ENCODE measurements around the gene SSTR5.
A peak's percentile ranks its signal among the peaks of the same experiment; 100 is the strongest.

The SSTR5 gene

DNA sequence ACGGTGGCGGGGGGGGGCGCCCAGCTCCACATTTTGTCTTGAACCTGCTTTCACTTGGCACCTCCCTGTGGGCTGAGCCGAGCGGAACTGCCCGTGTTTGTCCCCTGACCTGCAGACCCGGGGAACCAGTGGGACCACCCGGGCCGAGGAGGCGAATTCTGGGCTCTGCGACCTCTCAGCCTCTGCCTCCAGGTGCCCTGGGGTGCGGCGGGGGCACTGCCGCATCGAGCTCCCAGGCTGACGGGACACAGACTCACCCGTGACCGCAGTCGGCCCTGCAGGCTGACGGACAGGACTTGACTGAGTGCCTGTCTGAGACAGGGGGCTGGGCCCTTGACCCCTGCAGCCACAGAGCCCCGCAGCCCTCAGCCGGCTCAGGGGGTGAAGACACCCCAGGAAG lies 34.6 kb downstream of the SSTR5 start:
- TF ChIP-seq, protein P1, sequence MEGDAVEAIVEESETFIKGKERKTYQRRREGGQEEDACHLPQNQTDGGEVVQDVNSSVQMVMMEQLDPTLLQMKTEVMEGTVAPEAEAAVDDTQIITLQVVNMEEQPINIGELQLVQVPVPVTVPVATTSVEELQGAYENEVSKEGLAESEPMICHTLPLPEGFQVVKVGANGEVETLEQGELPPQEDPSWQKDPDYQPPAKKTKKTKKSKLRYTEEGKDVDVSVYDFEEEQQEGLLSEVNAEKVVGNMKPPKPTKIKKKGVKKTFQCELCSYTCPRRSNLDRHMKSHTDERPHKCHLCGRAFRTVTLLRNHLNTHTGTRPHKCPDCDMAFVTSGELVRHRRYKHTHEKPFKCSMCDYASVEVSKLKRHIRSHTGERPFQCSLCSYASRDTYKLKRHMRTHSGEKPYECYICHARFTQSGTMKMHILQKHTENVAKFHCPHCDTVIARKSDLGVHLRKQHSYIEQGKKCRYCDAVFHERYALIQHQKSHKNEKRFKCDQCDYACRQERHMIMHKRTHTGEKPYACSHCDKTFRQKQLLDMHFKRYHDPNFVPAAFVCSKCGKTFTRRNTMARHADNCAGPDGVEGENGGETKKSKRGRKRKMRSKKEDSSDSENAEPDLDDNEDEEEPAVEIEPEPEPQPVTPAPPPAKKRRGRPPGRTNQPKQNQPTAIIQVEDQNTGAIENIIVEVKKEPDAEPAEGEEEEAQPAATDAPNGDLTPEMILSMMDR (conservative IDR thresholded peaks at IDR 0.05) = no peak
- H3K27ac ChIP-seq = no peak overlapping the region

DNA sequence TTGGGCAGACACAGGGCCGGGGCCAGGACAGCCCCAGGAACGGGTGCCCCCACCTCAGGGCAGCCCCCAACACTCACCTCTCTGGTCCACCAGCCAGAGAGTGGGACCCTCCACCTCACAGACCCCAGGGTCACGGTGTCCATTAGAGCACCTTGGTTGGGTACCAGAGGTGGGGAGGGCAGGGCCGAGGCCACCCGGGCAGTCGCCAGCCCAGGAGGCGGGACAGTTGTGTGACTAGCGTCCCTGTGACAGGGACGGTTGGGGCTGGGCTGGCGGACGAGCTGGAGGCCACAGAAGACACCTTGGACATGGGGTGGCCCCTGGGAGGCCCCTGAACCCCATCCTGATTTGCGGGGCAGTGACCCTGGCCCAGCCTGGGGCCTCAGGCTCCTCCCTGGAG lies 35.2 kb downstream of the SSTR5 start:
- TF ChIP-seq, protein P1 (conservative IDR thresholded peaks at IDR 0.05) = no peak
- no peak overlapping the region for H3K27ac ChIP-seq

DNA sequence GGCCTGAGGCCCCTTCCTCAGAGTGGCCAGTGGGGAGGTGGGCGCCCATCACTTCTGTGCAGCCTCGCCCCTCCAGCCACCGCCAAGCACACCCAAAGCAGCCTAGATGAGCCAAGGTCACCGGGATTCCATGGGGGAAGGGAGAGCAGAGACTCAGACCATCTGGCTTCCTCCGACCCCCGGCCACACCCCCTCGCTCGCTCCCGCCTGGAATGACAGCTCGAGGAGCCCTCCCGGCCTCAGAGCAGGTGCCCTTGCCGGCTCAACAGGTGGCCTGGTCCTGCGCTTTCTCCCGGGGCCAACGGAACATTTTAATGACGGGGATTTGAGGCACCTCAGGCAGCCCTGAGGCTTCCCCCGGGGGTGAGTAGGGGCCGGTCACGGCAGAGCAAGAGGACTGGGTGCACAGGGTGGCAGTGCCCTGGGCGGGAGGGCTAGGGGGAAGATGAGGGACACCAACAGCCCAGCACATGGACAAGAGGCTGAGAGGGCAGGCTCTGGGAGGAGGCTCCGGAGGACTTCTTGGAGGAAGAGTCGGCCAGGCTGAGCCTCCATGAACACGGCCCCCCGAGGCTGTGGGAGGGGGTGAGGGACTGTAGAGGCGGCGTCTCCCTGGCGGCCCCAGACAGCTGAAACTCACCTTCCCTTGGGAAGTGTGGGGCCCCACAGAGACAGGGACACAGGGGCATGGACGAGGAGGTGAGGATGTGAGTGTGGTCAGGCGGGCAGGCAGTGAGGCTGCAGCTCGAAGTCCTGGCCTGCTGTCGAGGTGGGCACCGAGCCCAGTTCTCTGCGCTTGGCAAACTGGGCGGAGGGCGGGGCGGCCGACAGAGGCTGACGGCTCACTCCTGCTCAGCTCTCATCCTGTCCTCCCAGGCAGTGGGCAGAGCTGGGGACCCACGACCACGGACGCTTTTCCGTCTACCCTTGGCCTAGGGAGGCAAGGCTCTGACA lies 36.0 kb downstream of the SSTR5 start:
- peak overlapping the region; percentile 77 for H3K27ac ChIP-seq
- TF ChIP-seq, protein P1 (conservative IDR thresholded peaks at IDR 0.05) = no peak

DNA sequence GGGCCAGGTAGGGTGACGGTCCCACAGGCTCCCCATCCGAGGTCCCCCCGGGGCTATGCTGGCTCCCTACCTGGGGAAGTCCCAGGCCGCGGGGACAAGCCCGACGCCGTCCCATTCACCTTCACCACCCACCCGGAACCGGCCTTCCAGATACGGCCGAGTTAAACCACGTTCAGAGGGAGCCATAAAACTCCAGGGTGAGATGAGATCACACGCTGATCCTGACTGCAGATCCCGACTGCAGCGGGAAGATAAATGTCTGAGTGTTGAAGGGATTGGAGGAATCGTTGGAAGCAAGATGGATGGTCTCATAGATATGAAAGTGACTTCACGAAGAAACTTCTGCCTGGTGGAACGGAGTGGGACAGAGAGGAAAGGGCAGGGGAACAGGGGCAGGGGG lies 37.1 kb downstream of the SSTR5 start:
- H3K27ac ChIP-seq = peak overlapping the region; percentile 77
- TF ChIP-seq, protein P1 (conservative IDR thresholded peaks at IDR 0.05) = no peak

DNA sequence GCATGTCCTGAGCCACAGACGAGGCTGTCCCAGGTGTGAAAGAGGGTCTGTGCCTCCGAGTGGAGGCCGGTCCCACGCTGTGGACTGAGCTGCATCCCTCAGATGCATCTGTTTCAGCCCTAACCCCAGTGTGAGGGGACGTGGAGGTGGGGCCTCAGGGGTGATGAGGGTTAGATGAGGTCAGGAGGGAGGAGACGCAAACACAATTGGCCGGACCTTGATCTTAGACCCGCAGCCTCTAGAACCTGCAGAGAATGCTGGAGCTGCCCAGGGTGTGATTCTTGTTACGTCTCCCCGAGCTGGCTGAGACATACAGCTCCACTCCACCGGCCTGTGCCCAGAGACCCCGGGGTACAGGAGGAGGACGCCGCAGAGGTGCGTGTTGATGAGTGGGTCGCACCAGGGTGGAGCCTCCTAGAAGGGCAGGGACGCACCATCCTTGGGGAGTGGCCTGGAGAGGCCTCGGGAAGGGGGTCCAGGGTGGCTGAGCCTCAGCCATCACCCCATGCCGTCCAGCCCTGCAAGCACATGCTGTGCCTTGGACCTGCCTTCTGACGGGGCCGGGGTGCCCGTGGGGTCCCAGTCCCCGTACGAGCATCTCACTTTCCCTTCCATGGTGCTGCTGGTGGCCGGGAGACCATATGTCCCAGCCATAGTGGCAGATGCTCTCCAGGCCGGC lies 40.1 kb downstream of the SSTR5 start:
- TF ChIP-seq, protein P1 (conservative IDR thresholded peaks at IDR 0.05) = no peak
- H3K27ac ChIP-seq = no peak overlapping the region

DNA sequence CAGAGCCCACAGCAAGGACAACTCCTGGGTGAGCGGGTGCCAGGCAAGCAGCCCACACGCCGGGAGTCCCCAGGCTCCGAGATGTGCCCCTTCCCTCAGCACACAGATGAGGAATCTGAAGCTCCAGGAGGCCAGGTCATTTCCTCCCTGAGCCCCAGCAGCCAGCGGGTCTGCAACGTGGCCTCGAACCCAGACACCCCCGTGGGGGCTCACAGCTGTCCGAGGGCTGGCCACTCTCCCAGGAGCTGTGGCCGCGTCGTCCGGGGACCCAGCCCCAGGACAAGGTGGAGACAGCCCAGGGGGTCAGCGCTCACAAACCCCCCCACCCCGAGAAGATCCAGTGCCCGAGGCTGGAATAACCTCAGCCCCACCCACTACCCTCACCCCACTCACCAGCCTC lies 40.9 kb downstream of the SSTR5 start:
- TF ChIP-seq, protein P1 (conservative IDR thresholded peaks at IDR 0.05) = no peak
- H3K27ac ChIP-seq = no peak overlapping the region

DNA sequence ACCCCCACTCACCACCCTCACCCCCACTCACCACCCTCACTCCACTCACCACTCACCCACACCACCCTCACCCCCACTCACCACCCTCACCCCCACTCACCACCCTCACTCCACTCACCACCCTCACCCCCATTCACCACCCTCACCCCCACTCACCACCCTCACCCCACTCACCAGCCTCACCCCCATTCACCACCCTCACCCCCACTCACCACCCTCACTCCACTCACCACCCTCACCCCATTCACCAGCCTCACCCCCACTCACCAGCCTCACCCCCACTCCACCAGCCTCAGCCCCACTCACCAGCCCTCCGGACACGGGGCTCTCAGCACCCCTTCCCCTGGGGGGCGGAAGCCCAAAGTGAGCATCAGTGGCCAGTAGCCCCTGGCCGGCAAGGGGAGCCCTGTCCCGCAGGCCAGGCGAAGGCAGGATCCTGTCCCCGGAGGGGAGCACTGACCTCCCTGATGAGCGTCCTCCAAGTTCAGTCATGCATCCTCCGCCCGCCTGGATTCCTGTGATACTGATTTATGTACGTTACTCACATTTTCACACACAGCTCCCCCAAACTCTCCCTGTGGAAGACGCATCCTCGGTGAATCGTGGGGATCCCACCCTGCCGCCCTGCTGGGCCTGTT lies 41.5 kb downstream of the SSTR5 start:
- H3K27ac ChIP-seq = no peak overlapping the region
- TF ChIP-seq, protein P1 (conservative IDR thresholded peaks at IDR 0.05) = no peak

All from VCaP (cell line).